ENCODE measurements around the gene FARS2.

Gene FARS2

DNA sequence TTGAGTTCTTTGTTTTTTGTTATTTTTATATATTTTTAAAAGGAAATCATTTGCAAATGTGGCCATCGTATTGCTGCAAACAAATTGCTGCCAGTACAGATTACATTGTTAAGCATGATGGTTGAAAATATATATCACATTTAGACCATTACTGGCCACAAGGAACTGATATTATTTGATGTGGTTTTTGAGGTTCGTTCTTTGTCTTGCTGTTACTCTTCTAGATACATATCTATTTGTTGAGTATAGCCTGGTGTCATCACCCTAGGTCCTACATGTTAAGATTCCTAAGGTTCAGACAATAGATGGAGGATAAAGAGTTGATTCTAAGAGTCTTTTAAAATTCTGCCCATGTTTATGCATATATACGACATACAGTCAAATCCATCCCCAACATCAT, 306.0 kb downstream of the FARS2 start:
- no peak for TF ChIP-seq GATA2 (IDR thresholded peaks at IDR 0.05; ENCODE audit: low read depth, low read length)
- no peak for TF ChIP-seq GATA3 (IDR thresholded peaks at IDR 0.05; ENCODE audit: low read depth, low read length)

DNA sequence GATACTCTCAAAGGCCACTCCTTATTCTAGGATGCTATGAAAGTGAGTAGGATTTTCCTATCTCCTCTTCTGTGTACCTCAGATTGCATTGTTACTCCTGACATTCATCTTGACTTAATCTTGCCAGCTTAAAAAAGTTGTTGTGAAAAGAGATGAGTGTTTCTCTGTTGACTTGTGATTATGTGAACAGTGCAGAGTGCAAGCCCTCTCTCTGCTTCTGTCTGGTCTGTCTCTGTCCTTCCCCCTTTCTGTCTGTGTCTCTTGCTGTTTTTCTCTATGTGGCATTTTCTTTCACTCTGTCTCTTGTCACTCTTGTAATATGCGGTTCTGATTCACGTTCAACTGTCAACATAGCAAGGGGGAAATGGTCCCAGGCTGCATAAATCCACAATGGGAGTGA, 306.6 kb downstream of the FARS2 start:
- TF ChIP-seq GATA3 (IDR thresholded peaks at IDR 0.05; ENCODE audit: low read depth, low read length) = no peak
- TF ChIP-seq GATA2 (IDR thresholded peaks at IDR 0.05; ENCODE audit: low read depth, low read length) = no peak

DNA sequence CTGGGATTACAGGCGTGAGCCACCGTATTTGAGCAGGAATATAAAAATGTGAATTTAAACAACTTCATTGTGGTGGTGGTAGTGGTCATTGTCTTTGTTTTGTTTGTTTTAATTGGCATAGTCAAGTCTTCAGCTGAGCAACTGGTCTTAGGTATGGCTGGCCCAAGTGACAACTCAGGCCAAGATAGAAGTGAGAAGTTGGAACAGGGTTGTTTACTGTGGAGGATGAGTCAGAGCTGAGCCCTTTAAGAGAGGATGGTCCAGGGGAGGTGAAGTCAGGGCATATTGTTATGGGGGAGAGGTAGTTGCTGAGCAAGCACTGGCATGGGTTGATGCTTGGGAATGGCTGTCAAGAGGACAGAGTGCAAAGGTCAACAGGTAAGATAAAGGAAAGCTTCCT, 308.2 kb downstream of the FARS2 start:
- no peak for TF ChIP-seq GATA2 (IDR thresholded peaks at IDR 0.05; ENCODE audit: low read depth, low read length)
- TF ChIP-seq GATA3 (IDR thresholded peaks at IDR 0.05; ENCODE audit: low read depth, low read length) = no peak

DNA sequence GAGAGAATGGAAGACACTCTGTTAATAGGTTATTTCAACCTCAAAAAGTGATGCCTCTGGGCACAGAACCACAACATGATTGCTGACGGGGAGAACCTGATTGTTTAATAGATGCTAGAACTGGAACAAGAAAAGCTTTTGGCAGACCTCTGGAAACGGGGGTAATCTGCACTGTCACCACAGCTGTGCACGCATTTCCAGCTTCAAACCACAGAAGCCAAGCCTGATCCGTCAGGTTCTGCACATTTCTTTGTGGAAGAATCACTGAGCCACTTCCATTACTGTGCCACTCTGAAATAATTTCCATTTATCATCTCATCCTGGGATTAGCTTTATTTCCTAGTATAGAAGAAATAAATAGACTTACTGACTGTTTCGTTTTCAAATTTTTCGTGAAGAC, 309.3 kb downstream of the FARS2 start:
- TF ChIP-seq GATA3 (IDR thresholded peaks at IDR 0.05; ENCODE audit: low read depth, low read length) (no peak), GATA2 (IDR thresholded peaks at IDR 0.05; ENCODE audit: low read depth, low read length) (no peak)

DNA sequence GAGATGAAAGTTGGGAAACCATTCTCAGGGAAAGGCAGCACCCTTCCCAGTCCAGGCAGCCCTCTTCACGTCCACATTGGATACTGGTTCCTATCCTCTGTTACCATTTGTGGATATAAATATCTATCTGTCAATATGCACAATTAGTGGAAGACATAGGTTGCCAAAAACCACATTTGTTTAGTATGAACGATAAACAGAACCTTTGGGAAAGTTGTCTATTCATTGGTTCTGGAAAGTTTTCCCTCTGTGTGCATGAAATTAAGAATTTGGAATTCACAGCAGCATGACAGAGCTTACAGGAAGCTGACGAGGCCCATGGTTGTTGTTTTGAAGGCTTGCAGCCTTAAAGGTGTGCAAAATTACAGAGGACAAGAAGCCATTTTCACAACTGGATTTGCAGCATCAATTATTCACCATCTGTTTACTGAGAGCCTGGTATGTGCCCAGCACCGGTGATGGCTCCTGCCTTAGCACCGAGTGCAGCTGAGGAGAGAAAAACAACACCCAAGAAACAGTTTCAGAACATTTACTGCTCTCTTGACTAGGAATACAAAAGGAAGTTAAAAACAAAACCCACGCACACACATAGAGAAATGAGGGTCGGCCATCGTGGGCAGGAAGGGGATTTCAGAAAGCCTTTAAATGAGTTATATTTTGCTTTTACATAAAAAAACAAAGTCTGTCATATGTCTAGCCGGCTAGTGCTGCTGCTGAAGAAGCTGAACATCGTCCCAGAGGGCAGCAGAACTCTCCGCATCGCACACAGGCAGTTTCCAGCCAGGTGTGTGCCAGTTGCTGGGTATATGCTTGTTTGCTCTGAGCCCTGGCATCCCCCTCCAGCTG, 319.6 kb downstream of the FARS2 start:
- TF ChIP-seq GATA3 (IDR thresholded peaks at IDR 0.05; ENCODE audit: low read depth, low read length) (no peak), GATA2 (IDR thresholded peaks at IDR 0.05; ENCODE audit: low read depth, low read length) (no peak)

DNA sequence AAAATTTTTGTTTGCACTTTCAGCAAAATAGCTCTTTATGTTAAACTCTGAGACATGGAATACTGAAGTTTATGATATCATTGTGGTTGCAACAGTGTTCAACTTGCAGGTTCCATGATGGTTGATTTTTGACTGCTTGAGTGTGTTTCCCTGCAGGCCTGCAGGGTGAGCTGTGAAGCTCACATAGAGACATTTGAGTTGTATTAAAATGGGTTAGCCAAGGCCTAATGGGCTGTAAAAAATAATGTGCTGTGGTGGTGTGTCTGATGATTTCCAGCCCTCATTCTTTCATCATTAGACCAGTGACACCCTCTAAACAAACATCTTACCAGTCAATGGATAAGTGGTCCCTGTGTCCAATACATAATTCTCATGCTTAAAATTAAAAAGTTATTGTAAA, 321.4 kb downstream of the FARS2 start:
- TF ChIP-seq GATA3 (IDR thresholded peaks at IDR 0.05; ENCODE audit: low read depth, low read length) (no peak), GATA2 (IDR thresholded peaks at IDR 0.05; ENCODE audit: low read depth, low read length) (no peak)

DNA sequence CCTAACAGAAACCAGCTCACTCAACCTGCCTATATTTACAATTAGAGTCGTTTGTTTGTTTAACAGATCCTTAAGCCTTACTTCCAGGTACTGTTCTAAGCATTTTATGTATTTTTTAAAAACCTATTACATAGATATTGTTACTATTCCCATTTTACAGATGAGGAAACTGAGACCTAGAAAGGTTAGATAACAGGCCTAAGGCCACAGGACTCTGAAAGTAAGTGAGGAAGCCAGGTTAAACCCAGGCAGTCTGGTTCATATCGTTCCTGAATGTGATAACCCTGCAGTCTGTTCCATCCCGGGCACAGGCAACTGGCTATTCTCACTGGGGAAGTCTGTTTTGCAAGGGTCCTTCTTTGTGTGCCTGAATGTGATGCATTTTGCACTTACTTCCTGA, 322.2 kb downstream of the FARS2 start:
- TF ChIP-seq GATA3 (IDR thresholded peaks at IDR 0.05; ENCODE audit: low read depth, low read length) (no peak), GATA2 (IDR thresholded peaks at IDR 0.05; ENCODE audit: low read depth, low read length) (no peak)

DNA sequence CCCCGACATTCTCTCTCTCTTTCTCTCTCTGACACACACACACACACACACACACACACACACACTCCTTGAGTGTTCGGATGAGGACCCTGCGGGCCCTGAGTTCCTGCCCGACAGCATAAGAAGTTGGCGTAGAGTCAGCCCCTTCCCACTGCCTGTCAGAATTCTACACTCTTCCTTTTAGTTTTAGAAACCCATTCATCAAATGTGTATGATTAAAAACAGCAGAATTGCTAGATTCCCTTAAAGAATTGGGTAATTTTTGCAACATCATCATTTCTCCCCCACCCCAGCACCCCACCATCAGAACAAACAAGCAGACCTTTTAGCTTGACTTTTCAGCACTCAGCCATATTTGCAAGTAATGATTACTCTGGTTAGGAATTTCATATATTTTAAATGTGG, 322.8 kb downstream of the FARS2 start:
- no peak for TF ChIP-seq GATA2 (IDR thresholded peaks at IDR 0.05; ENCODE audit: low read depth, low read length)
- no peak for TF ChIP-seq GATA3 (IDR thresholded peaks at IDR 0.05; ENCODE audit: low read depth, low read length)

DNA sequence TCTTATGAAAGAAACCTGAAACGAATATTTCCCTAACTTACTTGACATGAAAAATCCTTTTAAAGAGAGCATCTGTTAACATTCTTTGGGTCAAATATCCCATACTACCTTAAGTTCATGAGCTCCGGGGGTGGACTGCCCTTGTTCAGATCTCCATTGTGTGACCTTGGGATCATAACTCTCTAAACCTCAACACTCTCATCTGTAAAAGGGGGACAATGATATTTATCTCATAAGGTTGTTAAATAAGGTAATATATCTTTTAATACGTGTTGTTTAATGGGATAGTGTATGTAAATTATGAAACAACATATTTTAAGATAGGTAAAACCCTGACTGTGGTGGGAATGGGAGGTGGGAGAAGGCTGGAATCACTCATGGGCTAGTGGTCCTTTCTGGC, 326.3 kb downstream of the FARS2 start:
- TF ChIP-seq GATA3 (IDR thresholded peaks at IDR 0.05; ENCODE audit: low read depth, low read length) (no peak), GATA2 (IDR thresholded peaks at IDR 0.05; ENCODE audit: low read depth, low read length) (no peak)

DNA sequence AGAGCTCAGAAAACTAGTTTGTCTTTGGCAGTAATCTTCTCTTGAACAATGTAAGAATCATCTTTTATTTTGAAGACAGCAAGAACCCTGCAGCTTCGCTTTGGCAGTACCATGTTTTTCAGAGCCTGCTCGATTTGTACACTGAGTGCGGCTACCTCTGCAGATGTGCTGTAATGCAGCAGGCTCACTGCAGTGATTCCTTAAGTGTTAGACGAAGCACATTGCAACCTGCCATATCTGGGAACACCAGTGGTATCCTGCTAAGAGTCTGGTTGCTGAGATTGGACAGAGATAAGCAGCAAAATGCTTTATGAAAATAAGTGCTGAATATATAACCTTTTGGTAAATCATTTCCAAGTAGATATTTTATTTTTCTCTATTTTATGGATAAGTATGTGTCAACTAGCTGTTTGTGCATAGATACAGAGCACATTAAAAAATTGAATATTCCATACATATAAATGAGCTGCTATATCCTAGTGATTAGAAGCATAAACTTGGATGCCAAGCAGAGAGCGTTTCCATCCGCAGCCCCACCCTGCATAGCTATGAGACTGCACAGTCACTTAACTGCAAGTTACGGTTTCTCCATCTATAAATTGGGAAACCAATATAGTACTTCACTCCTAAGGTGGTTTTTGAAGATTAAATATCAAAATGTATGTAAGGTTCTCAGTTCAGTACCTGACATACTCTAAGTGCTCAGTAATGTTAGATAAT, 328.3 kb downstream of the FARS2 start:
- TF ChIP-seq GATA3 (IDR thresholded peaks at IDR 0.05; ENCODE audit: low read depth, low read length) (no peak), GATA2 (IDR thresholded peaks at IDR 0.05; ENCODE audit: low read depth, low read length) (peak; percentile 48)

DNA sequence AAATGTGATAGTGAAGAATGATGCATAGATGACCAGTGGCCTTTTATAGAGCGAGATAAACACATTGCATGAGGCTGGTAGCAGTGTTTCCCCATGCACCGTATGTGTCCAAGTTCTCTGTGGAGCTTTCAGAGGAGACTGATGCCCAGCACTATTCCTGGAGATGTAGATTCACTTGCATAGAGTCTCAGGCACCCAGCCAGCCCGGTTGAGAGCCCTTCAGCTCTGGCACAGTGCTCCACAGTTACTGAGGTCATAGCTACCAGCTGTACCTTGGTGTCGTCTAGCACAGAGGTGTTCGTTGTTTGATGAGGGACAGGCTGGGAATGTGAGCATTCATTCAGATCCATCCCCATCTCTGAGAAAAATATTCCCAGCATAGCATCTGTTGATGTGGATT, 328.9 kb downstream of the FARS2 start:
- TF ChIP-seq GATA3 (IDR thresholded peaks at IDR 0.05; ENCODE audit: low read depth, low read length) (no peak), GATA2 (IDR thresholded peaks at IDR 0.05; ENCODE audit: low read depth, low read length) (no peak)

DNA sequence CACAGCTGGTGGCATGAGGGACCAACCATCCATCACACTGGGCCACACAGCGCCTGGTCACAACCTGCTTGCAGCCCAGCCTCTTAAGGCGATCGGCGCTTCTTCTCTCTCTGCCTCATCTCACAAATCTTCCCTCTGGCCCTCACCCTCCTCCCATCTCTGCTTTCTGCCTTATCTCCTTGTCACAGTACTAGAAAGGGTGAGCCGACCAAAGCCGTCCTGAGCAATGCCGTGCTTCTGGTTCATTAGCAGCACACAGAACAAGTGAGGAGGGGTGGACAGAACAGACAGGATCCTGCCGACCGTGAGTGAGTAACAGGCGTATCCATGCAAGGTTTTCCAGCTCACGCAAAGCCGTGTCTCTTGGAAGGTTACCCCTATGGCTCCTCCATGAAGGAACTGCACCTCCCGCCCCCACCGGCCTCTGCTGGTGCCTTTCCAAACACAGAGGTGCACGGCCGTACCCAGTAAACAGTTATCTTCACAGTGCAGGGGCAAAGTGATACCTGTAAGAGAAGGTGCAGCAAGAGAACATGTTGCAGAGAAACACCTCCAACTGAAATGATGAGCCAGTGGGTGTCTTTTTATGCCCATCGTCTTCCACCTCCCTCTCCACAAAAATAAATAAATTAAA, 331.7 kb downstream of the FARS2 start:
- TF ChIP-seq GATA3 (IDR thresholded peaks at IDR 0.05; ENCODE audit: low read depth, low read length) (no peak), GATA2 (IDR thresholded peaks at IDR 0.05; ENCODE audit: low read depth, low read length) (no peak)

DNA sequence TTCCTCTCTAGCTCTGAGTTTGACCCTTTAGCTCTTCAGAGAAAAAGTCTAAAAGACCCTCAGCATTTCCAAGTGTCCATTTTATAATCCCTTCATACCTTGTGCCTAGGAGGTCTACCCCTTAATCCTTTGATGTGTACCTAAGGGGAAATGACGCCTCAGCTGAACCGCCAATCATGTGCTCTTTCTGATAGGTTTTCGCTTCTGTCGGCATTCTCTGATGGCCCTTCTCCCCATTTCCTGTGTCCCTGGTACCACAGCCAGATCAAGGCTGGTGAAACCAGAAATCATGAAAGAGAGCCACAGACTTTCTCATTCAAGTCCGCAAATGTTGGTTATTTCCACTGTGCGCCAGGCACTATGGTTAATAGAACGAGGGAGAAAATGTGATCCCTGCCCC, 333.9 kb downstream of the FARS2 start:
- TF ChIP-seq GATA2 (IDR thresholded peaks at IDR 0.05; ENCODE audit: low read depth, low read length) = no peak

DNA sequence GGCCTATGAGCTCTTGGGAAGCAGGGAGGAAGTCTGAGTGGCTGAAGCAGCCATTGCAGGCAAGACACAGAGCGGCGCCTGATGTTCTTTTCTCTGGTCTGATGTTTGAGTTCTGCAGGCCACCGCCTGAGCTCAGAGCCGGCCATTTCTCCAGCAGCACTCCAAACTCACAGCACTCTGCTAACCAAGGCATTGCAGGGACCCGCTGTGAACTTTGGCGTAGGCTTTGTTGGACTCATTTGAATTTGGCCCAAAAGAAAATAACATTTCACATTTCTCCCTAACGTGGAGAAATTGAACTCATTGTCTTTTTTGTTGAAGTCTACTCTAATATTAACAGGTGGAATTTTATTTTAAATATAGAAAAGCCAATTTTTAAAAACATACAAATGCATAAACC, 336.1 kb downstream of the FARS2 start:
- TF ChIP-seq GATA3 (IDR thresholded peaks at IDR 0.05; ENCODE audit: low read depth, low read length) (no peak), GATA2 (IDR thresholded peaks at IDR 0.05; ENCODE audit: low read depth, low read length) (no peak)

DNA sequence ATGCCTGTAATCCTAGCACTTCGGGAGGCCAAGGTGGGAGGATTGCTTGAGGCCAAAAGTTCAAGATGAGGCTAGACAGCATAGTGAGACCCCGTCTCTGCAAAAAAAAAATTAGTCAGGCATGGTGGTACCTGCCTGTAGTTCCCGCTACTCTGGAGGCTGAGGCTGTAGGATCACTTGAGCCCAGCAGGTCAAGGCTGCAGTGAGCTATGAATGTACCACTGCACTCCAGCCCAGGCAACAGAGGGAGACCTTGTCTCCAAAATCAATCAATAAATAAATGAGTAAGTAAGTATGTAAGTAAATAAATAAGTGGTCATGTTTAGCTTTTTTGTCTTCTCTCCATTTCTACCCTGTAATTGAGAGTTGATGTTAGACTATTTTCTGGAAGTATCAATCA, 336.8 kb downstream of the FARS2 start:
- no peak for TF ChIP-seq GATA2 (IDR thresholded peaks at IDR 0.05; ENCODE audit: low read depth, low read length)
- no peak for TF ChIP-seq GATA3 (IDR thresholded peaks at IDR 0.05; ENCODE audit: low read depth, low read length)
